Thoracic aorta (tissue), 2 donors: ENCODE results near the gene MOB3C. TPM values are rescaled to one million over a fixed set of nuclear protein-coding genes. Genes with fewer than 3 reads are reported as not detected.

Source experiments
- ATAC-seq: fragments of 150-250 bp; one replicate; pipeline ENCODE4 v1.8.0; 2017; ENCODE audit warnings: low read depth; ENCODE audit not compliant: insufficient number of reproducible peaks, low FRiP score
- DNase-seq: peaks from one replicate; pipeline ENCODE4 v3.0.0-alpha.2; 2020; ENCODE audit warnings: low spot score
- H3K27ac ChIP-seq, 2 donors: fragments of 200-600 bp; sonication (generic); 1 replicate in 1 of 2; 2 replicates in 1 of 2; pipeline ENCODE4 v1.5.1; 2016; ENCODE audit warnings: mild to moderate bottlenecking in 2 of 2, moderate library complexity in 2 of 2
- H3K27me3 ChIP-seq: fragments of 200-600 bp; sonication (generic); replicated peaks from 2 replicates; pipeline ENCODE4 v1.6.0; 2016; ENCODE audit warnings: mild to moderate bottlenecking; ENCODE audit not compliant: insufficient read depth
- H3K36me3 ChIP-seq: fragments of 200-600 bp; sonication (generic); one replicate; pipeline ENCODE4 v1.5.1; 2016
- H3K4me1 ChIP-seq, 2 donors: fragments of 200-600 bp; sonication (generic); 1 replicate in 1 of 2; 2 replicates in 1 of 2; pipeline versions ENCODE4 v1.5.1 to v1.6.0; 2016; ENCODE audit warnings: low read depth in 2 of 2, mild to moderate bottlenecking in 1 of 2; ENCODE audit not compliant: control insufficient read depth in 1 of 2
- H3K4me3 ChIP-seq: fragments of 200-600 bp; sonication (generic); 2 replicates; pipeline ENCODE4 v1.5.1; 2016; ENCODE audit warnings: mild to moderate bottlenecking
- H3K9me3 ChIP-seq: fragments of 200-600 bp; sonication (generic); 2 replicates; pipeline ENCODE4 v1.5.1; 2016
- CTCF ChIP-seq: fragments of 200-600 bp; sonication (generic); IDR thresholded peaks from one replicate; pipeline ENCODE4 v1.5.1; 2019; ENCODE audit warnings: antibody characterized with exemption
- total RNA-seq, 2 donors: library from RNA; depleted of rRNA; stranded (reverse); fragments of >200 nt; gene quantifications; one replicate each; pipeline versions ENCODE4 v1.1.0 to v1.2.3, GENCODE V29; 2016

The MOB3C gene
- total RNA-seq, 2 donors from 2014 or later = 29.5 to 42.3 TPM

GRCh38 chr1:46592823-46593222, 23.8 kb downstream of the MOB3C start:
- H3K27ac ChIP-seq = no peak overlapping the region
- H3K4me1 ChIP-seq = peaks cover 0 to 18% of the 10 kb centered on the region in 2 donors
- no peaks in the 10 kb centered on the region for H3K27me3 ChIP-seq
- H3K36me3 ChIP-seq = peaks cover 44% of the 10 kb centered on the region
- no peak for DNase-seq
- H3K4me3 ChIP-seq = no peak overlapping the region
- H3K9me3 ChIP-seq = no peaks in the 10 kb centered on the region
- ATAC-seq = no peak
- no peak for TF ChIP-seq CTCF

GRCh38 chr1:46589529-46589928, 27.1 kb downstream of the MOB3C start:
- Histone ChIP-seq H3K4me1 (peaks cover under 1 to 6% of the 10 kb centered on the region in 2 donors), H3K27ac (no peak overlapping the region), H3K4me3 (no peak overlapping the region), H3K36me3 (peaks cover 62% of the 10 kb centered on the region), H3K9me3 (no peaks in the 10 kb centered on the region), H3K27me3 (no peaks in the 10 kb centered on the region)
- DNase-seq (no peak), ATAC-seq (no peak)
- TF ChIP-seq CTCF = no peak

GRCh38 chr1:46587069-46587468, 29.5 kb downstream of the MOB3C start:
- H3K9me3 ChIP-seq = no peaks in the 10 kb centered on the region
- no peak overlapping the region for H3K27ac ChIP-seq
- TF ChIP-seq CTCF = no peak
- ATAC-seq = no peak
- H3K27me3 ChIP-seq = no peaks in the 10 kb centered on the region
- no peak for DNase-seq
- peaks cover 70% of the 10 kb centered on the region for H3K36me3 ChIP-seq
- no peak overlapping the region for H3K4me3 ChIP-seq
- peaks cover 0 to 6% of the 10 kb centered on the region in 2 donors for H3K4me1 ChIP-seq

GRCh38 chr1:46585312-46585938, 31.2 kb downstream of the MOB3C start:
- H3K27me3 ChIP-seq = no peaks in the 10 kb centered on the region
- no peak overlapping the region for H3K4me3 ChIP-seq
- peaks cover 0 to 6% of the 10 kb centered on the region in 2 donors for H3K4me1 ChIP-seq
- no peaks in the 10 kb centered on the region for H3K9me3 ChIP-seq
- H3K27ac ChIP-seq = no peak overlapping the region
- ATAC-seq (no peak), DNase-seq (no peak)
- TF ChIP-seq CTCF = no peak
- peaks cover 70% of the 10 kb centered on the region for H3K36me3 ChIP-seq

GRCh38 chr1:46583494-46583893, 33.1 kb downstream of the MOB3C start:
- no peak for DNase-seq
- H3K4me1 ChIP-seq = peaks cover 0 to 6% of the 10 kb centered on the region in 2 donors
- no peak overlapping the region for H3K4me3 ChIP-seq
- TF ChIP-seq CTCF = no peak
- no peaks in the 10 kb centered on the region for H3K27me3 ChIP-seq
- no peak for ATAC-seq
- no peaks in the 10 kb centered on the region for H3K9me3 ChIP-seq
- no peak overlapping the region for H3K27ac ChIP-seq
- H3K36me3 ChIP-seq = peaks cover 71% of the 10 kb centered on the region
